ACC112 (cell line): ENCODE data around the gene DGCR8.
A peak's percentile ranks its signal among the peaks of the same experiment; 100 is the strongest.
"Not testable (repeated sequence)": the region's sequence is repeated elsewhere in the genome, so short reads cannot be mapped to it uniquely, and the experiment has no call there.

ENCODE experiments used
- H2AFZ ChIP-seq: fragments of 200-600 bp; sonication (generic); one replicate; pipeline ENCODE4 v1.6.0; 2017; ENCODE audit warnings: antibody characterized with exemption, low read length; ENCODE audit not compliant: unreplicated experiment
- H3K27ac ChIP-seq: fragments of 200-600 bp; sonication (generic); 2 replicates; pipeline ENCODE4 v1.5.1; 2014; ENCODE audit warnings: low read depth, mild to moderate bottlenecking, antibody characterized with exemption, low read length, moderate library complexity
- H3K27me3 ChIP-seq: fragments of 200-600 bp; sonication (generic); 2 replicates; pipeline ENCODE4 v1.6.1; 2014; ENCODE audit warnings: mild to moderate bottlenecking, antibody characterized with exemption, low read length, moderate library complexity, mixed read lengths; ENCODE audit not compliant: insufficient read depth
- H3K36me3 ChIP-seq: fragments of 200-600 bp; sonication (generic); 2 replicates; pipeline ENCODE4 v1.6.1; 2016; ENCODE audit warnings: mild to moderate bottlenecking, antibody characterized with exemption, low read length, moderate library complexity, mixed read lengths; ENCODE audit not compliant: insufficient read depth
- H3K4me1 ChIP-seq: fragments of 200-600 bp; sonication (generic); one replicate; pipeline ENCODE4 v1.6.1; 2016; ENCODE audit warnings: low read length, mixed read lengths; ENCODE audit not compliant: insufficient read depth, unreplicated experiment, control insufficient read depth
- H3K4me3 ChIP-seq: fragments of 200-600 bp; sonication (generic); 2 replicates; pipeline ENCODE4 v1.5.1; 2014; ENCODE audit warnings: mild to moderate bottlenecking, low read depth, low read length
- H3K79me2 ChIP-seq: fragments of 200-600 bp; sonication (generic); one replicate; pipeline ENCODE4 v1.6.0; 2016; ENCODE audit warnings: low read length; ENCODE audit not compliant: control insufficient read depth, unreplicated experiment, insufficient read depth

Gene DGCR8

GRCh38 chr22:20154602-20155187 lies 74.7 kb downstream of the DGCR8 start:
- peak overlapping the region; percentile 2 for H2AFZ ChIP-seq
- no peaks in the 10 kb centered on the region for H3K27me3 ChIP-seq
- no peaks in the 10 kb centered on the region for H3K79me2 ChIP-seq
- H3K27ac ChIP-seq: no peak overlapping the region
- H3K4me1 ChIP-seq: no peaks in the 10 kb centered on the region
- H3K36me3 ChIP-seq: no peaks in the 10 kb centered on the region
- peak overlapping the region; percentile 75 for H3K4me3 ChIP-seq

- Histone ChIP-seq H3K27me3 (no peaks in the 10 kb centered on the region), H3K27ac (no peak overlapping the region), H3K4me3 (peak overlapping the region; percentile 75), H3K36me3 (no peaks in the 10 kb centered on the region), H3K79me2 (no peaks in the 10 kb centered on the region), H3K4me1 (no peaks in the 10 kb centered on the region), H2AFZ (no peak overlapping the region)
Observed at GRCh38 chr22:20155330-20156041, 75.4 kb downstream of the DGCR8 start.

- Histone ChIP-seq H3K27me3 (no peaks in the 10 kb centered on the region), H2AFZ (no peak overlapping the region), H3K27ac (no peak overlapping the region), H3K4me3 (no peak overlapping the region), H3K36me3 (no peaks in the 10 kb centered on the region), H3K4me1 (no peaks in the 10 kb centered on the region), H3K79me2 (no peaks in the 10 kb centered on the region)
Observed at GRCh38 chr22:20156042-20156389, 76.0 kb downstream of the DGCR8 start.

GRCh38 chr22:20156611-20157429 lies 76.8 kb downstream of the DGCR8 start:
- H3K27me3 ChIP-seq: no peaks in the 10 kb centered on the region
- H3K79me2 ChIP-seq: no peaks in the 10 kb centered on the region
- H3K4me3 ChIP-seq: no peak overlapping the region
- H3K27ac ChIP-seq: no peak overlapping the region
- no peaks in the 10 kb centered on the region for H3K36me3 ChIP-seq
- no peaks in the 10 kb centered on the region for H3K4me1 ChIP-seq
- no peak overlapping the region for H2AFZ ChIP-seq

GRCh38 chr22:20157430-20158183 lies 77.6 kb downstream of the DGCR8 start:
- no peak overlapping the region for H3K27ac ChIP-seq
- H3K27me3 ChIP-seq: no peaks in the 10 kb centered on the region
- no peak overlapping the region for H3K4me3 ChIP-seq
- no peaks in the 10 kb centered on the region for H3K79me2 ChIP-seq
- no peaks in the 10 kb centered on the region for H3K4me1 ChIP-seq
- H3K36me3 ChIP-seq: no peaks in the 10 kb centered on the region
- no peak overlapping the region for H2AFZ ChIP-seq

GRCh38 chr22:20158391-20159036 lies 78.5 kb downstream of the DGCR8 start:
- Histone ChIP-seq H3K27ac (no peak overlapping the region), H3K79me2 (no peaks in the 10 kb centered on the region), H2AFZ (no peak overlapping the region), H3K27me3 (no peaks in the 10 kb centered on the region), H3K36me3 (no peaks in the 10 kb centered on the region), H3K4me3 (no peak overlapping the region), H3K4me1 (no peaks in the 10 kb centered on the region)

GRCh38 chr22:20159076-20159475 lies 79.0 kb downstream of the DGCR8 start:
- Histone ChIP-seq H3K36me3 (no peaks in the 10 kb centered on the region), H2AFZ (no peak overlapping the region), H3K4me1 (no peaks in the 10 kb centered on the region), H3K27me3 (no peaks in the 10 kb centered on the region), H3K27ac (no peak overlapping the region), H3K4me3 (no peak overlapping the region), H3K79me2 (no peaks in the 10 kb centered on the region)

- not testable (repeated sequence) for H3K27me3 ChIP-seq, H3K79me2 ChIP-seq, H3K27ac ChIP-seq, H3K4me1 ChIP-seq, H2AFZ ChIP-seq, H3K36me3 ChIP-seq, H3K4me3 ChIP-seq
Observed at GRCh38 chr22:20159531-20159930, 79.5 kb downstream of the DGCR8 start.

GRCh38 chr22:20160041-20160440 lies 80.0 kb downstream of the DGCR8 start:
- no peak overlapping the region for H3K27ac ChIP-seq
- no peaks in the 10 kb centered on the region for H3K27me3 ChIP-seq
- H3K4me3 ChIP-seq: no peak overlapping the region
- no peaks in the 10 kb centered on the region for H3K79me2 ChIP-seq
- H3K4me1 ChIP-seq: no peaks in the 10 kb centered on the region
- H2AFZ ChIP-seq: no peak overlapping the region
- H3K36me3 ChIP-seq: no peaks in the 10 kb centered on the region
